ENCODE results near the gene LARP1B.
"Not testable (repeated sequence)": the region's sequence is repeated elsewhere in the genome, so short reads cannot be mapped to it uniquely, and the experiment has no call there.

Gene LARP1B

GRCh38 chr4:128141866-128142265 lies 80.8 kb downstream of the LARP1B start:
- DNase-seq, result no peak

- DNase-seq, result no peak
Measured at GRCh38 chr4:128145727-128146126, 84.6 kb downstream of the LARP1B start.

GRCh38 chr4:128153800-128154199 lies 92.7 kb downstream of the LARP1B start:
- no peak for DNase-seq

GRCh38 chr4:128155231-128155855 lies 94.2 kb downstream of the LARP1B start:
- no peak for DNase-seq

GRCh38 chr4:128155874-128156456 lies 94.9 kb downstream of the LARP1B start:
- DNase-seq, result no peak

GRCh38 chr4:128156472-128156871 lies 95.4 kb downstream of the LARP1B start:
- DNase-seq, result not testable (repeated sequence)

- DNase-seq, result no peak
Measured at GRCh38 chr4:128158894-128159293, 97.8 kb downstream of the LARP1B start.

- no peak for DNase-seq
Measured at GRCh38 chr4:128159967-128160366, 98.9 kb downstream of the LARP1B start.

- DNase-seq, result no peak
Measured at GRCh38 chr4:128161138-128161537, 100.0 kb downstream of the LARP1B start.

- DNase-seq, result no peak
Measured at GRCh38 chr4:128162434-128162833, 101.3 kb downstream of the LARP1B start.

GRCh38 chr4:128163177-128164117 lies 102.3 kb downstream of the LARP1B start:
- DNase-seq, result no peak

GRCh38 chr4:128166982-128167381 lies 105.9 kb downstream of the LARP1B start:
- DNase-seq, result no peak

- no peak for DNase-seq
Measured at GRCh38 chr4:128168701-128169100, 107.6 kb downstream of the LARP1B start.

- DNase-seq, result no peak
Measured at GRCh38 chr4:128169245-128169644, 108.1 kb downstream of the LARP1B start.

- DNase-seq, result no peak
Measured at GRCh38 chr4:128176643-128177042, 115.5 kb downstream of the LARP1B start.

GRCh38 chr4:128177498-128177897 lies 116.4 kb downstream of the LARP1B start:
- no peak for DNase-seq

GRCh38 chr4:128186623-128187022 lies 125.5 kb downstream of the LARP1B start:
- no peak for DNase-seq

GRCh38 chr4:128191115-128191781 lies 130.1 kb downstream of the LARP1B start:
- DNase-seq, result peak; percentile 19 to 78

- DNase-seq, result peak in 1 of 2 experiments; percentile 49
Measured at GRCh38 chr4:128220286-128221235, 159.4 kb downstream of the LARP1B start.

GRCh38 chr4:128221586-128221985 lies 160.5 kb downstream of the LARP1B start:
- no peak for DNase-seq

- DNase-seq, result peak; percentile 14 to 88
Measured at GRCh38 chr4:128225148-128225547, 164.0 kb downstream of the LARP1B start.

- peak; percentile 32 to 73 for DNase-seq
Measured at GRCh38 chr4:128227991-128228571, 167.0 kb downstream of the LARP1B start.

Measured in NCI-H446 (cell line).